ENCODE data around the gene CPED1. TPM values are rescaled to one million over a fixed set of nuclear protein-coding genes. Genes with fewer than 3 reads are reported as not detected.
"Not testable (repeated sequence)": the region's sequence is repeated elsewhere in the genome, so short reads cannot be mapped to it uniquely, and the experiment has no call there.

Gene CPED1
- polyA plus RNA-seq, 1 donor from 2014 or later = not detected

DNA sequence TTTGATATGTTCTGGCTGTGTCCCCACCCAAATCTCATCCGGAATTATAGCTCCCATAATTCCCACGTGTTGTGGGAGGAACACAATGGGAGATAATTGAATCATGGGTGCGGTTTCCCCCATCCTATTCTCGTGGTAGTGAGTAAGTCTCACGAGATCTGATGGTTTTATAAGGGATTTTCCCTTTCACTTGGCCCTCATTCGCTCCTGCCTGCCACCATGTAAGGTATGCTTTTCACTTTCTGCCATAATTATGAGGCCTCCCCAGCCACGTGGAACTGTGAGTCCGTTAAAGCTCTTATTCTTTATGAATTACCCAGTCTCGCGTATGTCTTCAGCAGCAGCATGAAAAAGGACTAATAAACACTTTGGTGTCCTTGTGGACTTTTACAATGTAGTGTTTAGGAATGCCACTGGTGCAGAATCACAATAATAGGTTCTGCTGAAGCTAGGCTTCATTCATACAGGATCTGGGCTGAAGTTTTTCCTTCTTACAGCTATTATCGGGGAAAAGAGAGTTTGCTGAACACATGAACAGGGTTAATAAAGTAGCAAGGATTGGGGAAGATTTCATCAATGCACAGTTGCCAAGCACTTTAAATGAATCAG is 74.3 kb downstream of the CPED1 start:
- H3K27me3 ChIP-seq (ENCODE audit: insufficient read depth, low read depth, low read length) = no peaks in the 10 kb centered on the region
- H3K36me3 ChIP-seq (ENCODE audit: insufficient read depth, low read length) = no peaks in the 10 kb centered on the region
- no peaks in the 10 kb centered on the region for H3K9me3 ChIP-seq (ENCODE audit: low read length)
- TF ChIP-seq RAD21 (conservative IDR thresholded peaks at IDR 0.05) = no peak
- TF ChIP-seq MXI1 (conservative IDR thresholded peaks at IDR 0.05; ENCODE audit: poor library complexity, severe bottlenecking) = no peak
- no peak for TF ChIP-seq SMC3 (conservative IDR thresholded peaks at IDR 0.05; ENCODE audit: poor library complexity)
- no peak for TF ChIP-seq TAF1 (IDR thresholded peaks at IDR 0.05; ENCODE audit: low read depth)
- no peak for TF ChIP-seq EZH2 (IDR thresholded peaks at IDR 0.05; ENCODE audit: borderline replicate concordance, insufficient read depth, low read length, poor library complexity, severe bottlenecking)
- TF ChIP-seq, protein P1, sequence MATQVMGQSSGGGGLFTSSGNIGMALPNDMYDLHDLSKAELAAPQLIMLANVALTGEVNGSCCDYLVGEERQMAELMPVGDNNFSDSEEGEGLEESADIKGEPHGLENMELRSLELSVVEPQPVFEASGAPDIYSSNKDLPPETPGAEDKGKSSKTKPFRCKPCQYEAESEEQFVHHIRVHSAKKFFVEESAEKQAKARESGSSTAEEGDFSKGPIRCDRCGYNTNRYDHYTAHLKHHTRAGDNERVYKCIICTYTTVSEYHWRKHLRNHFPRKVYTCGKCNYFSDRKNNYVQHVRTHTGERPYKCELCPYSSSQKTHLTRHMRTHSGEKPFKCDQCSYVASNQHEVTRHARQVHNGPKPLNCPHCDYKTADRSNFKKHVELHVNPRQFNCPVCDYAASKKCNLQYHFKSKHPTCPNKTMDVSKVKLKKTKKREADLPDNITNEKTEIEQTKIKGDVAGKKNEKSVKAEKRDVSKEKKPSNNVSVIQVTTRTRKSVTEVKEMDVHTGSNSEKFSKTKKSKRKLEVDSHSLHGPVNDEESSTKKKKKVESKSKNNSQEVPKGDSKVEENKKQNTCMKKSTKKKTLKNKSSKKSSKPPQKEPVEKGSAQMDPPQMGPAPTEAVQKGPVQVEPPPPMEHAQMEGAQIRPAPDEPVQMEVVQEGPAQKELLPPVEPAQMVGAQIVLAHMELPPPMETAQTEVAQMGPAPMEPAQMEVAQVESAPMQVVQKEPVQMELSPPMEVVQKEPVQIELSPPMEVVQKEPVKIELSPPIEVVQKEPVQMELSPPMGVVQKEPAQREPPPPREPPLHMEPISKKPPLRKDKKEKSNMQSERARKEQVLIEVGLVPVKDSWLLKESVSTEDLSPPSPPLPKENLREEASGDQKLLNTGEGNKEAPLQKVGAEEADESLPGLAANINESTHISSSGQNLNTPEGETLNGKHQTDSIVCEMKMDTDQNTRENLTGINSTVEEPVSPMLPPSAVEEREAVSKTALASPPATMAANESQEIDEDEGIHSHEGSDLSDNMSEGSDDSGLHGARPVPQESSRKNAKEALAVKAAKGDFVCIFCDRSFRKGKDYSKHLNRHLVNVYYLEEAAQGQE (IDR thresholded peaks at IDR 0.05; ENCODE audit: borderline replicate concordance) = no peak
- TF ChIP-seq EP300 (conservative IDR thresholded peaks at IDR 0.05; ENCODE audit: poor library complexity, severe bottlenecking) = no peak
- no peak for TF ChIP-seq POLR2AphosphoS5 (IDR thresholded peaks at IDR 0.05)
- TF ChIP-seq, protein P2, sequence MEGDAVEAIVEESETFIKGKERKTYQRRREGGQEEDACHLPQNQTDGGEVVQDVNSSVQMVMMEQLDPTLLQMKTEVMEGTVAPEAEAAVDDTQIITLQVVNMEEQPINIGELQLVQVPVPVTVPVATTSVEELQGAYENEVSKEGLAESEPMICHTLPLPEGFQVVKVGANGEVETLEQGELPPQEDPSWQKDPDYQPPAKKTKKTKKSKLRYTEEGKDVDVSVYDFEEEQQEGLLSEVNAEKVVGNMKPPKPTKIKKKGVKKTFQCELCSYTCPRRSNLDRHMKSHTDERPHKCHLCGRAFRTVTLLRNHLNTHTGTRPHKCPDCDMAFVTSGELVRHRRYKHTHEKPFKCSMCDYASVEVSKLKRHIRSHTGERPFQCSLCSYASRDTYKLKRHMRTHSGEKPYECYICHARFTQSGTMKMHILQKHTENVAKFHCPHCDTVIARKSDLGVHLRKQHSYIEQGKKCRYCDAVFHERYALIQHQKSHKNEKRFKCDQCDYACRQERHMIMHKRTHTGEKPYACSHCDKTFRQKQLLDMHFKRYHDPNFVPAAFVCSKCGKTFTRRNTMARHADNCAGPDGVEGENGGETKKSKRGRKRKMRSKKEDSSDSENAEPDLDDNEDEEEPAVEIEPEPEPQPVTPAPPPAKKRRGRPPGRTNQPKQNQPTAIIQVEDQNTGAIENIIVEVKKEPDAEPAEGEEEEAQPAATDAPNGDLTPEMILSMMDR (IDR thresholded peaks at IDR 0.05; ENCODE audit: poor library complexity, severe bottlenecking) = no peak
- no peak overlapping the region for H3K27ac ChIP-seq (ENCODE audit: low read length)
- H3F3A ChIP-seq (ENCODE audit: insufficient read depth, low read length, poor library complexity, severe bottlenecking) = no peaks in the 10 kb centered on the region
- no peaks in the 10 kb centered on the region for H4K20me1 ChIP-seq (ENCODE audit: insufficient read depth)
- H3K4me3 ChIP-seq (ENCODE audit: low read length) = no peak overlapping the region
- no peak overlapping the region for H3K9ac ChIP-seq (ENCODE audit: low read length)
- no peak overlapping the region for H3K4me2 ChIP-seq (ENCODE audit: low read length)
- H2AFZ ChIP-seq (ENCODE audit: low read depth, low read length) = no peak overlapping the region
- H3K9me2 ChIP-seq (ENCODE audit: insufficient read depth, low read length) = no peaks in the 10 kb centered on the region
- H3K79me2 ChIP-seq (replicated peaks; ENCODE audit: insufficient read depth, low read length) = no peaks in the 10 kb centered on the region

DNA sequence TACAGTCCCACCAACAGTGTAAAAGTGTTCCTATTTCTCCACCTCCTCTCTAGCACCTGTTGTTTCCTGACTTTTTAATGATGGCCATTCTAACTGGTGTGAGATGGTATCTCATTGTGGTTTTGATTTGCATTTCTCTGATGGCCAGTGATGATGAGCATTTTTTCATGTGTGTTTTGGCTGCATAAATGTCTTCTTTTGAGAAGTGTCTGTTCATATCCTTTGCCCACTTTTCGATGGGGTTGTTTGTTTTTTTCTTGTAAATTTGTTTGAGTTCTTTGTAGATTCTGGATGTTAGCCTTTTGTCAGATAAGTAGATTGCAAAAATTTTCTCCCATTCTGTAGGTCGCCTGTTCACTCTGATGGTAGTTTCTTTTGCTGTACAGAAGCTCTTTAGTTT is 79.2 kb downstream of the CPED1 start:
- H3K9ac ChIP-seq (ENCODE audit: low read length); H3K9me3 ChIP-seq (ENCODE audit: low read length); H3K9me2 ChIP-seq (ENCODE audit: insufficient read depth, low read length); H3F3A ChIP-seq (ENCODE audit: insufficient read depth, low read length, poor library complexity, severe bottlenecking); H3K79me2 ChIP-seq (replicated peaks; ENCODE audit: insufficient read depth, low read length); H2AFZ ChIP-seq (ENCODE audit: low read depth, low read length); H3K4me3 ChIP-seq (ENCODE audit: low read length); H3K27me3 ChIP-seq (ENCODE audit: insufficient read depth, low read depth, low read length); H3K27ac ChIP-seq (ENCODE audit: low read length); H3K36me3 ChIP-seq (ENCODE audit: insufficient read depth, low read length); H3K4me2 ChIP-seq (ENCODE audit: low read length); H4K20me1 ChIP-seq (ENCODE audit: insufficient read depth): not testable (repeated sequence)
